AG20443 (cell line): ENCODE results near the gene SOX30.
"Not testable (repeated sequence)": the region's sequence is repeated elsewhere in the genome, so short reads cannot be mapped to it uniquely, and the experiment has no call there.

Experiments used
- DNase-seq: peaks from one replicate; pipeline ENCODE4 v3.0.0; 2012; ENCODE audit warnings: low spot score, mixed read lengths

The SOX30 gene

GRCh38 chr5:157652377-157652692, at the start of gene SOX30:
TSS of gene SOX30 (minus strand) at chr5:157652438. CDS start at chr5:157652078, 360 bp downstream.
- no peak for DNase-seq

- DNase-seq, result not testable (repeated sequence)
Measured at GRCh38 chr5:157698674-157699073, 46.4 kb upstream of the SOX30 start.

GRCh38 chr5:157696154-157696553, 43.9 kb upstream of the SOX30 start:
- DNase-seq, result not testable (repeated sequence)

- not testable (repeated sequence) for DNase-seq
Measured at GRCh38 chr5:157693816-157694215, 41.6 kb upstream of the SOX30 start.

- no peak for DNase-seq
Measured at GRCh38 chr5:157690690-157691433, 38.6 kb upstream of the SOX30 start.

GRCh38 chr5:157689942-157690689, 37.9 kb upstream of the SOX30 start:
- peak; percentile 47 for DNase-seq

GRCh38 chr5:157687198-157687554, 34.9 kb upstream of the SOX30 start:
- DNase-seq, result no peak

GRCh38 chr5:157686276-157687197, 34.3 kb upstream of the SOX30 start:
- DNase-seq, result not testable (repeated sequence)

- DNase-seq, result no peak
Measured at GRCh38 chr5:157682257-157682656, 30.0 kb upstream of the SOX30 start.

DNA sequence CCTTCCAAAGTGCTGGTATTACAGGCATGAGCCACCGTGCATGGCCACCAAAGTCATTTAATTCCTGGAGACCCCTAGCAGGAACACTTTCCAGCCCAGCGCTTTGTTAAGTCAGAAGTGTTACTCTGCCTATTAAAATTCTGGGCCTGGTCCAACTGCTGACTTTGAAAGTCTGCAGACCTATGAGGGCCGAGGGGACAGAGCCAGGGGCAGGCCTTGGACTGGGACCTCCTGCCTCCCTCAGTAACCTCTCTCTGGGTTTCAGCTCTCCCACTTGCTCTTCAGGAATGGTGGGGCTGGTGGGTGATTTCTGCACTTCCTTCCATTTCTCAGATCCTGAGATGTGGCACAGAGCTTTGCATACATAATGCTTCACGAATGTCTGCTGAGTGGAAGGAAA, 28.8 kb upstream of the SOX30 start:
- no peak for DNase-seq

DNA sequence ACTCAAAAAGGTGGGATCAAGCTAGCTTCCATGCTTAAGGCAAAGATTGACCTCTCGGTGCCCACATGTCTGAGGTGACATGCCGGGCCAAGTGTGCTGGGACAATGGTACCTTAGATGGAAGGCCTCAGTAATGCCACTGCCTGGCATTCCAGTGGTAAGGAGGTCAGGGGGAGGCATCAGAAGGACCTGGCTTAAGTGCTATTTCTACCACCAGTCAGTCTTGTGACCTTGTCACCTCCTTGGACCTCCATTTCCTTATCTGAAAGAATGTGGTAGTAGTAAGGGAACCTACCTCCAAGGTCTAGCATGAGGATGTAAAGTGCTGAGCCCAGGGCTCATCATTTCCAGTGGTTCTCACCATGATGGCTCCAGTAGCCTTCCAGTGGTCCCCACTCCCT, 28.0 kb upstream of the SOX30 start:
- DNase-seq, result no peak

DNA sequence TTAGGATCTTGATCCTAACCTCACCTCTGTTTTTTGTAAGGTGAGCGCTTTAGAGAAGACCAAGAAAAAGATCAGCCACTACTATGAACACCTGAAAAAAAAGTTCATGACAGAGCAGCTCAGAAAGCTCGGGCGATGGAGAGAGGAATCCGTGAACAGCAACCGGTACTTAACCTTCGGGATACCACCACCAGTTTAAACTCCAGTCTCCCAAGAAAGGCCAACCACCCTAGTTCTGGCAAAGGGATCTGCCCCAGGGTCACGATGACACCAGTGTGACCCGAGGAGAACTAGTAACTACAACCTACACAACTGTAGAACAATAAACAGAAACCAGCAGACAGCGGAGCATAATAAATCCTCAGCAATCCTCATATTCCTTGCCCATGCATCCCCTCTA, 27.6 kb upstream of the SOX30 start:
- no peak for DNase-seq

DNA sequence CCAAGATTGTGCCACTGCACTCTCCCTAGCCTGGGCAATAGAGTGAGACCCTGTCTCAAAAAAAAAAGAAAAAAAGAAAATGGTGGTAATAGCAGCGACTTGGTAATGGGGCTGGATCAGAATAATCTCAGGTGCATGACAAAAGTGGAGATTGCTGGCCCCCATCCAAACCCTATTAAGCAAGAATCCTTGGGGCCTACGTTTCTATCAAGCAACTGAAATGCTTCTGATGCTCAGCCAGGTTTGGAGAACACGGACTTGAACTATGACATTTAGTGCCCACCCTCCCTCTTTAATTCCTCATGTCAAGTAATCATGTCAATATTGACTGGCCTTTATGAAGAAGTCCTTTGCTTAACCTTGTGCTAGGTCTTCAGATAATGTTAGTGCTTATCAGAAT, 25.7 kb upstream of the SOX30 start:
- no peak for DNase-seq

DNA sequence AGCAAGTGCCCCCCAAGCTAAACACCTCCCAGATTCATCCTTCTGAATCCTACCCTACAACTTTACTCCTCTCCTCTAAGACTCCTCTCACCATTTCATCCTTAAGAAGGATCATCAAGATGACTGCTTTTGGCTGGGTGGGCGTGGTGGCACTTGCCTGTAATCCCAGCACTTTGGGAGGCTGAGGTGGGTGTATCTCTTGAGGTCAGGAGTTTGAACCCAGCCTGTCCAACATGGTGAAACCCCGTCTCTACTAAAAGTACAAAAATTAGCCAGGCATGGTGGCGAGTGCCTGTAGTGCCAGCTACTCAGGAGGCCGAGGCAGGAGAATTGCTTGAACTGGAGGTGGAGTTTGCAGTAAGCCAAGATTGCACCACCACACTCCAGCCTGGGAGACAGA, 22.1 kb upstream of the SOX30 start:
- not testable (repeated sequence) for DNase-seq

- DNase-seq, result no peak
Measured at GRCh38 chr5:157672976-157673375, 20.7 kb upstream of the SOX30 start.

GRCh38 chr5:157671592-157672330, 19.5 kb upstream of the SOX30 start:
- no peak for DNase-seq

DNA sequence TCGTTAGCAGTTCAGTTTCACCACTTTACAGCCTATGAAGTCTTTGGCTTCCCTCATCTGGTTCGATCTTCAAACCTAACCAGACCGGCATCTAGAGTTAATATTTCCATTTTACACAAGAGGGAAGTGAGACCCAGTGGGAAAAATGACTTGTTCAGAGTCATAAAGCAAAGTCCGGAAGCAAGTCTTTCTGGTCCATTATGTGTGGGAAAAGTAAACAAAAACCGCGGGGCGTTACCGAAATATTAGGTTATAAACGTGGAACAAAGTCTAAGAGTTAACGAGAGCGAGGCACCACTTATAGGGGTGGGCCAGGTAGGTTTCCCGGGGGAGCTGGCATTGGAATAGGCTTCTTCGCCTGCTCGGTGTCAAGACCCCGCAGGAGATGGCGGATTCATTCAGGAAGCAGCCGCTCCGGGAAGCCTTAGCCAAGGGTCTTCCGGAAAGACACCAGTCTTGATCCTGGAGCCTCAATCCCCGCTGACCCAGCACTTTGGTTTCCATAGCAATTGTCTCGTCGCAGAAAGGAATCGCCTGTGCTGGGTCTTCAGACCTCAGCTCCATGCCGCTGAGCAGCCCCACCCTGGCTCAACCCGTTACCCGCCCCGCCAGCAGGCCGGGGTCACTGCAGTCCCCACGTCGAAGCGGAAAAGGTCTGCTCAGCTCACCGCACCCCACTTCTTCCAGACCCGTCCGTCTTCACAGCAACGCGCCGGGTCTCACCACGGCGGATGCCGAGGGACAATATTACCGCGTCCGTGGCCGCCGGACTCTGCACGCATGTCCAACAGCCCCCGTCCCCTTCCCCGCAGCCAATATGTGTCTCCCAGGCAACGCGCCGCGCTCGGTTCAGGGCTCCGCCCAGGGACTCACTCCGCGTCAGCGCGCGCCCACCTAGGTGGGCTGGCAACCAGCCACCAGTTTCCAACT, 18.7 kb upstream of the SOX30 start, which contains the start of gene C5orf52:
Gene C5orf52 (plus strand): TSS at position 872 of the 930 bp plus-strand sequence. CDS start 82 bp downstream, outside the sequence.
- peak; percentile 69 for DNase-seq

GRCh38 chr5:157669701-157670097, 17.5 kb upstream of the SOX30 start:
- no peak for DNase-seq

DNA sequence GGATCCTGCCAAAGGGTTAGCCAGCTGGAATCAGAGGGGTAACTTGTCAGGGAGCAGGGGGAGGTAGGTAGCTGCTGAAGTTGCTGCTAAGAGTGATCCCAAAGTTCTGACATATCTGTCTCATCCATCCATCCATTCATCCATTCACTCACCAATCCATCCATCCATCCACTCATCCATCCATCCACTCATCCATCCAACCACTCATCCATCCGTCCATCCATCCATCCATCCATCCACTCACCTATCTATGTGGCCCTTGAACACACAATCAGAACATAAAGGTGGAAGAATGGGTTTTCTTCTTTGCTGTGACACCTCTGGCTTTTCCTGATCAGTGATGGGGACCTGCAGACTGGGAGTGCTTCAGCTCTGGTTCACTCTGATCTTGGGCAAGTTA, 16.1 kb upstream of the SOX30 start:
- DNase-seq, result no peak

DNA sequence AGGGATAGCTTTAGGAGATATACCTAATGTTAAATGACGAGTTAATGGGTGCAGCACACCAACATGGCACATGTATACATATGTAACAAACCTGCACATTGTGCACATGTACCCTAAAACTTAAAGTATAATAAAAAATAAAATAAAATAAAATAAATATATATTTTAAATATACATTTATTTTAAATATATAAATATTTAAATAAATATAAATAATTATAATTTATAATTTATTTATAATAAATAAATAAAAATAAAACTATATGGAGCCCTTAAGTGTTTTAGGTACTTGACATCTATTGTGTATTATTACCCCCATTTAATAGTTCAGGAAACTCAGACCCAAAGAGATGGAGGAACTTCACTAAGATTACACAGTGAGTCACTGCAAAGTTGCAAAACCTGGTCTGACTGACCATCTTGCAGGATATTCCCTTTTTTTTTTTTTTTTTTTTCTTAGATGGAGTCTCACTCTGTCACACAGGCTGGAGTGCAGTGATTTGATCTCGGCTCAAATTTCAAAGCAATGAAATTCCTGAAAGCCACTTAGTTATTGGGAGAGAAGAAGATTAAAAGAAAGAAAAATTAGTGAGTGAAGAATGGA, 13.3 kb upstream of the SOX30 start:
- peak; percentile 79 for DNase-seq
